ENCODE data around the gene OSGEP. TPM values are rescaled to one million over a fixed set of nuclear protein-coding genes. Genes with fewer than 3 reads are reported as not detected.

Gene OSGEP
- total RNA-seq, 1 donor from 2014 or later, result 67.0 TPM

DNA sequence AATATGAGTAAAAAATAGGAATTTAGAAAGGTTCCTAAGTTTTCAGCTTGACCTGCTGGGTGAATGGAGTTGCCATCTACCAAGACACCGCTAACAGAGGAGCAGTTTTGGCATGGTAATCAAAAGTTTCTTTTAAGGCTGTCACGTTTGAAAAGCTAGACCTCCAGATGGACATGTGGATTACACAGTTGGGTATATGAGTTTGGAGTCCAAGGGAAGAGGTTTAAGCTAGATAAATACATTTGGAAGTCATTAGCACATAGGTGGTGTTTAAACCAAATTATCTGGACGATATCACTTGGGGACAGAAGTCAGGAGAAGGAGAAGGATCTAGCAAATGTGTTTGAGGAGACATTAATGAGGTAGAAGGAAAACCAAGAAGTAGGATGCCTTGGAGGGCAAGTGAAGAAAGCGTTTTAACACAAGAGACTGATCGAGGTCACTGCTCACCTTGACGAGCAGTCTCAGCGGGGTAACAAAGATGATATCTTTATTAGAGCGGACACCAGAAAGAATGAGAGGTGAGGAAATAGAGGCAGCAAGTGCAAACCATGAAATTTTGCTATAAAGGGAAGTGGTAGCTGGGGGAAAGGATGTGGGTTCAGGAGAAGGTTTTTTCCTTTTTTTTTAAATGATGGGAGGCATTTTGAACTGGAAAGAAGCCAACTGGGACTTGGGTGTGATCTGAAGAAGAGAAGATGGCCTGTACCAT, 32.2 kb upstream of the OSGEP start:
- Histone ChIP-seq H3K4me3 (no peak overlapping the region), H3K27me3 (no peaks in the 10 kb centered on the region), H2AFZ (replicated peaks) (no peak overlapping the region), H3K4me1 (peaks cover 8% of the 10 kb centered on the region), H3K4me2 (no peak overlapping the region), H4K20me1 (ENCODE audit: low read depth) (no peaks in the 10 kb centered on the region), H3K9me3 (ENCODE audit: low read depth) (no peaks in the 10 kb centered on the region), H3K79me2 (ENCODE audit: low read depth) (no peaks in the 10 kb centered on the region), H3K9ac (no peak overlapping the region), H3K27ac (no peak overlapping the region), H3K36me3 (no peaks in the 10 kb centered on the region), H3F3A (ENCODE audit: low read depth) (no peaks in the 10 kb centered on the region)
- H3K9me3 Mint-ChIP-seq, result no peaks in the 10 kb centered on the region
- TF ChIP-seq EZH2phosphoT487 (IDR thresholded peaks at IDR 0.05) (no peak), EZH2 (IDR thresholded peaks at IDR 0.05) (no peak)
- TF ChIP-seq, protein P1, sequence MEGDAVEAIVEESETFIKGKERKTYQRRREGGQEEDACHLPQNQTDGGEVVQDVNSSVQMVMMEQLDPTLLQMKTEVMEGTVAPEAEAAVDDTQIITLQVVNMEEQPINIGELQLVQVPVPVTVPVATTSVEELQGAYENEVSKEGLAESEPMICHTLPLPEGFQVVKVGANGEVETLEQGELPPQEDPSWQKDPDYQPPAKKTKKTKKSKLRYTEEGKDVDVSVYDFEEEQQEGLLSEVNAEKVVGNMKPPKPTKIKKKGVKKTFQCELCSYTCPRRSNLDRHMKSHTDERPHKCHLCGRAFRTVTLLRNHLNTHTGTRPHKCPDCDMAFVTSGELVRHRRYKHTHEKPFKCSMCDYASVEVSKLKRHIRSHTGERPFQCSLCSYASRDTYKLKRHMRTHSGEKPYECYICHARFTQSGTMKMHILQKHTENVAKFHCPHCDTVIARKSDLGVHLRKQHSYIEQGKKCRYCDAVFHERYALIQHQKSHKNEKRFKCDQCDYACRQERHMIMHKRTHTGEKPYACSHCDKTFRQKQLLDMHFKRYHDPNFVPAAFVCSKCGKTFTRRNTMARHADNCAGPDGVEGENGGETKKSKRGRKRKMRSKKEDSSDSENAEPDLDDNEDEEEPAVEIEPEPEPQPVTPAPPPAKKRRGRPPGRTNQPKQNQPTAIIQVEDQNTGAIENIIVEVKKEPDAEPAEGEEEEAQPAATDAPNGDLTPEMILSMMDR (IDR thresholded peaks at IDR 0.05), result no peak
- no peak overlapping the region for H3K27ac Mint-ChIP-seq
- H3K27me3 Mint-ChIP-seq (ENCODE audit: insufficient read depth, low read depth), result peaks cover 4% of the 10 kb centered on the region
- H3K4me3 Mint-ChIP-seq, result no peak overlapping the region
- no peaks in the 10 kb centered on the region for H3K36me3 Mint-ChIP-seq
- DNase-seq (ENCODE audit: low spot score), result no peak
- H3K4me1 Mint-ChIP-seq, result peaks cover 6% of the 10 kb centered on the region

DNA sequence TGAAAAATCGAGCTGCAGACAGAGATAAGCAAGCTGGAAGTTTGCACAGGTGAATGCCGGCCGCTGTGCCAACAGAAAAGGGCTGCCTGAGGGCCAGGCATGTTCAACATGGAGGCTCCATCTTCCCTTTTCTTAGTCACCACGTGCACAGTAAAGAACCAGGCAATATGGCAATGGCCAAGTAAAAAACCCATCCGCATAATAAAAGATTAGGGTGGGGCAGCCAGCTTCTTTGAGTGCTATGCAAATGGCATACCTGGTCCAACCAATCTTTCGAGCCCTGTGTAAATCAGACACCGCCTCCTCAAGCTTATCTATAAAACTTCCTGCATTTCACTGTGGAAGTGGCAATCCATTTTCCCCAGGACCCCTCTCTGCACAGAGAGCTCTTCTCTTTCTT, 31.3 kb upstream of the OSGEP start:
- Histone ChIP-seq H3K27me3 (no peaks in the 10 kb centered on the region), H3F3A (ENCODE audit: low read depth) (no peaks in the 10 kb centered on the region), H4K20me1 (ENCODE audit: low read depth) (no peaks in the 10 kb centered on the region), H3K79me2 (ENCODE audit: low read depth) (no peaks in the 10 kb centered on the region), H3K4me3 (no peak overlapping the region), H2AFZ (replicated peaks) (no peak overlapping the region), H3K9me3 (ENCODE audit: low read depth) (no peaks in the 10 kb centered on the region), H3K9ac (no peak overlapping the region), H3K27ac (no peak overlapping the region), H3K4me2 (no peak overlapping the region), H3K36me3 (no peaks in the 10 kb centered on the region), H3K4me1 (peaks cover 15% of the 10 kb centered on the region)
- no peaks in the 10 kb centered on the region for H3K36me3 Mint-ChIP-seq
- no peak overlapping the region for H3K27ac Mint-ChIP-seq
- H3K4me3 Mint-ChIP-seq, result no peak overlapping the region
- DNase-seq (ENCODE audit: low spot score), result no peak
- peaks cover 4% of the 10 kb centered on the region for H3K27me3 Mint-ChIP-seq (ENCODE audit: insufficient read depth, low read depth)
- H3K4me1 Mint-ChIP-seq, result peaks cover 6% of the 10 kb centered on the region
- TF ChIP-seq EZH2 (IDR thresholded peaks at IDR 0.05), result no peak
- TF ChIP-seq, protein P1 (IDR thresholded peaks at IDR 0.05), result no peak
- TF ChIP-seq EZH2phosphoT487 (IDR thresholded peaks at IDR 0.05), result no peak
- H3K9me3 Mint-ChIP-seq, result no peaks in the 10 kb centered on the region

DNA sequence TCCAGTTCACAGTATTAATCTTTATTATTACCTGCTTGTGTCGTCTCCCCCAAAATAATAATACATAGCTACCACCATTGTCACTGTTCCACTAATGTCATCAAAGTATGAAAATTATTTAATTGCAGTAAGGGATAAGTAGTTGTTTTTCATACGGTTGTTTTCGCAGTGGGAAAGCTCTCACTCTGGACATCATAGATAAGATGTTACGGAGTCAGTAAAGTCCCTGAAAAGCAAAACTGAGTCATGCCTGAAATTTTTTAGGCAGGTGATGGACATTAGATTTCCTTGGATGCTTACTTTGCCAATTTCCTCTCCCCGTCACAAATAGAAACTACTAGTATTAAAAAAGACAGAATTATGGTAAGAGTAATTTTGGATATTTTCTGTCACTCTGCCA, 27.8 kb upstream of the OSGEP start:
- no peak overlapping the region for H3K27ac ChIP-seq
- no peak for TF ChIP-seq EZH2phosphoT487 (IDR thresholded peaks at IDR 0.05)
- TF ChIP-seq, protein P1 (IDR thresholded peaks at IDR 0.05), result no peak
- no peak for TF ChIP-seq EZH2 (IDR thresholded peaks at IDR 0.05)
- no peak overlapping the region for H3K4me3 ChIP-seq
- peaks cover 15% of the 10 kb centered on the region for H3K4me1 ChIP-seq
- H2AFZ ChIP-seq (replicated peaks), result no peak overlapping the region
- H3K27me3 ChIP-seq, result no peaks in the 10 kb centered on the region
- Mint-ChIP-seq H3K27ac (no peak overlapping the region), H3K4me1 (peaks cover 2% of the 10 kb centered on the region), H3K36me3 (peaks cover 3% of the 10 kb centered on the region), H3K27me3 (ENCODE audit: insufficient read depth, low read depth) (peaks cover 2% of the 10 kb centered on the region), H3K4me3 (no peak overlapping the region), H3K9me3 (no peaks in the 10 kb centered on the region)
- peak overlapping the region; percentile 31 for H3K4me2 ChIP-seq
- DNase-seq (ENCODE audit: low spot score), result no peak
- H3K79me2 ChIP-seq (ENCODE audit: low read depth), result no peaks in the 10 kb centered on the region
- H3F3A ChIP-seq (ENCODE audit: low read depth), result no peaks in the 10 kb centered on the region
- H3K36me3 ChIP-seq, result no peaks in the 10 kb centered on the region
- no peaks in the 10 kb centered on the region for H3K9me3 ChIP-seq (ENCODE audit: low read depth)
- H3K9ac ChIP-seq, result no peak overlapping the region
- H4K20me1 ChIP-seq (ENCODE audit: low read depth), result no peaks in the 10 kb centered on the region
